Neuronal stem cell (in vitro differentiated cells): ENCODE data around the gene GIPC1.

ENCODE experiments used
- DNase-seq: peaks from one replicate; pipeline ENCODE4 v3.0.0-alpha.2; 2013; ENCODE audit warnings: low spot score
- H2AFZ ChIP-seq: one replicate; pipeline ENCODE4 v1.6.1; 2013; ENCODE audit warnings: mild to moderate bottlenecking, low read length, inconsistent platforms
- H2AK5ac ChIP-seq: 2 replicates; pipeline ENCODE4 v1.6.1; 2013; ENCODE audit warnings: low read depth, mild to moderate bottlenecking, inconsistent platforms, low read length, moderate library complexity, mixed read lengths
- H2BK120ac ChIP-seq: 2 replicates; pipeline ENCODE4 v1.6.1; 2013; ENCODE audit warnings: low read depth, mild to moderate bottlenecking, inconsistent platforms, low read length, moderate library complexity, mixed read lengths
- H2BK12ac ChIP-seq: one replicate; pipeline ENCODE4 v1.6.1; 2013; ENCODE audit warnings: low read length, inconsistent platforms
- H2BK15ac ChIP-seq: 2 replicates; pipeline ENCODE4 v1.6.1; 2013; ENCODE audit warnings: mild to moderate bottlenecking, low read length, inconsistent platforms, mixed read lengths
- H2BK5ac ChIP-seq: one replicate; pipeline ENCODE4 v1.6.1; 2013; ENCODE audit warnings: inconsistent platforms, mild to moderate bottlenecking, low read length, moderate library complexity
- H3K14ac ChIP-seq: one replicate; pipeline ENCODE4 v1.6.1; 2013; ENCODE audit warnings: low read length, inconsistent platforms
- H3K18ac ChIP-seq: 2 replicates; pipeline ENCODE4 v1.6.1; 2013; ENCODE audit warnings: low read length, inconsistent platforms
- H3K23ac ChIP-seq: 2 replicates; pipeline ENCODE4 v1.6.1; 2013; ENCODE audit warnings: low read depth, mild to moderate bottlenecking, mixed read lengths, low read length, inconsistent platforms; ENCODE audit not compliant: poor library complexity
- H3K27ac ChIP-seq: replicated peaks from 3 replicates; pipeline ENCODE4 v1.5.1; 2013; ENCODE audit warnings: low read length, inconsistent platforms
- H3K27me3 ChIP-seq, 3 experiments: 2 replicates each; pipeline ENCODE4 v1.6.1; 2013; ENCODE audit warnings: low read length in 3 of 3, mild to moderate bottlenecking in 2 of 3, inconsistent platforms in 1 of 3, low read depth in 1 of 3, mixed read lengths in 1 of 3, moderate library complexity in 1 of 3; ENCODE audit not compliant: control insufficient read depth in 3 of 3, insufficient read depth in 3 of 3
- H3K36me3 ChIP-seq, 2 donors: replicated peaks in 1 of 2; 2 replicates each; pipeline ENCODE4 v1.6.1; 2013; ENCODE audit warnings: low read length in 2 of 2; ENCODE audit not compliant: control insufficient read depth in 2 of 2, insufficient read depth in 2 of 2
- H3K4ac ChIP-seq: 2 replicates; pipeline ENCODE4 v1.6.1; 2013; ENCODE audit warnings: inconsistent platforms, mild to moderate bottlenecking, low read length, moderate library complexity
- H3K4me1 ChIP-seq, 2 donors: 1 replicate in 1 of 2; 2 replicates in 1 of 2; pipeline ENCODE4 v1.6.1; 2013; ENCODE audit warnings: low read length in 2 of 2, low read depth in 1 of 2; ENCODE audit not compliant: control insufficient read depth in 2 of 2, insufficient read depth in 1 of 2
- H3K4me2 ChIP-seq: one replicate; pipeline ENCODE4 v1.6.1; 2013; ENCODE audit warnings: mild to moderate bottlenecking, low read length, inconsistent platforms; ENCODE audit not compliant: insufficient read depth, poor library complexity, severe bottlenecking
- H3K4me3 ChIP-seq, 2 donors: 2 replicates each; pipeline ENCODE4 v1.5.1; 2013; ENCODE audit warnings: low read length in 2 of 2, mild to moderate bottlenecking in 2 of 2, inconsistent platforms in 1 of 2, moderate library complexity in 1 of 2
- H3K79me1 ChIP-seq: one replicate; pipeline ENCODE4 v1.6.1; 2013; ENCODE audit warnings: low read depth, mild to moderate bottlenecking, inconsistent platforms, low read length, moderate library complexity
- H3K9ac ChIP-seq: one replicate; pipeline ENCODE4 v1.6.1; 2013; ENCODE audit warnings: mild to moderate bottlenecking, low read depth, low read length, inconsistent platforms; ENCODE audit not compliant: poor library complexity
- H3K9me3 ChIP-seq, 2 donors: replicated peaks in 1 of 2; 2 replicates each; pipeline versions ENCODE3 to v1.6.1; 2013; ENCODE audit warnings: low read length in 2 of 2, mild to moderate bottlenecking in 2 of 2, inconsistent platforms in 1 of 2, low read depth in 1 of 2, mixed read lengths in 1 of 2, moderate library complexity in 1 of 2; ENCODE audit not compliant: control insufficient read depth in 2 of 2, insufficient read depth in 1 of 2
- H4K8ac ChIP-seq: one replicate; pipeline ENCODE4 v1.6.1; 2013; ENCODE audit warnings: low read depth, mild to moderate bottlenecking, inconsistent platforms, low read length, moderate library complexity
- H4K91ac ChIP-seq: one replicate; pipeline ENCODE4 v1.6.1; 2013; ENCODE audit warnings: low read length, low read depth, mild to moderate bottlenecking, inconsistent platforms; ENCODE audit not compliant: poor library complexity
- WGBS, 2 donors: extraction: QIAGEN DNeasy Blood & Tissue Kit; methylation state at CpG; one replicate each; pipeline ENCODE4 v1.1.7; 2013; ENCODE audit warnings: missing lambda C conversion rate in 2 of 2, mixed read lengths in 1 of 2; ENCODE audit not compliant: insufficient read length in 2 of 2, insufficient replicate concordance in 1 of 2; ENCODE audit errors: extremely low coverage in 2 of 2; 5-methylcytosine and 5-hydroxymethylcytosine counted together

GIPC1 gene

GRCh38 chr19:14450876-14451275, 45.1 kb downstream of the GIPC1 start:
- no peak overlapping the region for H3K9ac ChIP-seq
- no peak for DNase-seq
- H2BK12ac ChIP-seq: no peak overlapping the region
- H2BK120ac ChIP-seq: no peak overlapping the region
- no peak overlapping the region for H4K91ac ChIP-seq
- peaks cover 6% of the 10 kb centered on the region for H3K79me1 ChIP-seq
- H2BK5ac ChIP-seq: no peak overlapping the region
- H3K36me3 ChIP-seq: peaks cover 28 to 79% of the 10 kb centered on the region in 2 donors
- no peak overlapping the region for H3K18ac ChIP-seq
- no peak overlapping the region for H3K4me2 ChIP-seq
- no peak overlapping the region for H3K14ac ChIP-seq
- H3K4me1 ChIP-seq: no peaks in the 10 kb centered on the region
- no peak overlapping the region for H3K4ac ChIP-seq
- H3K27me3 ChIP-seq: no peaks in the 10 kb centered on the region
- H3K9me3 ChIP-seq: peaks cover 0 to 8% of the 10 kb centered on the region in 2 donors
- H4K8ac ChIP-seq: no peak overlapping the region
- H3K23ac ChIP-seq: no peak overlapping the region
- H2BK15ac ChIP-seq: no peak overlapping the region
- H2AK5ac ChIP-seq: no peak overlapping the region
- no CpG with 5 or more reads among the region's 19 CpGs for WGBS, 2 donors
- H3K4me3 ChIP-seq: no peak overlapping the region
- no peak overlapping the region for H3K27ac ChIP-seq
- no peak overlapping the region for H2AFZ ChIP-seq

- no peaks in the 10 kb centered on the region for H3K27me3 ChIP-seq
- H3K14ac ChIP-seq: peak overlapping the region; percentile 3
- H2AFZ ChIP-seq: no peak overlapping the region
- H2AK5ac ChIP-seq: no peak overlapping the region
- no peak overlapping the region for H3K4me2 ChIP-seq
- H2BK15ac ChIP-seq: no peak overlapping the region
- H3K27ac ChIP-seq: no peak overlapping the region
- peaks cover 28 to 81% of the 10 kb centered on the region in 2 donors for H3K36me3 ChIP-seq
- no peak overlapping the region for H3K4me3 ChIP-seq
- H3K79me1 ChIP-seq: peaks cover 6% of the 10 kb centered on the region
- peaks cover 0 to 8% of the 10 kb centered on the region in 2 donors for H3K9me3 ChIP-seq
- DNase-seq: no peak
- peak overlapping the region; percentile 96 for H3K23ac ChIP-seq
- no peak overlapping the region for H2BK12ac ChIP-seq
- no peak overlapping the region for H3K9ac ChIP-seq
- peak overlapping the region; percentile 76 for H3K18ac ChIP-seq
- H4K91ac ChIP-seq: no peak overlapping the region
- no peak overlapping the region for H2BK5ac ChIP-seq
- no peak overlapping the region for H2BK120ac ChIP-seq
- WGBS, 2 donors: no CpG with 5 or more reads among the region's 30 CpGs
- no peak overlapping the region for H3K4ac ChIP-seq
- no peaks in the 10 kb centered on the region for H3K4me1 ChIP-seq
- no peak overlapping the region for H4K8ac ChIP-seq
Measured at GRCh38 chr19:14450168-14450874, 45.6 kb downstream of the GIPC1 start.

DNA sequence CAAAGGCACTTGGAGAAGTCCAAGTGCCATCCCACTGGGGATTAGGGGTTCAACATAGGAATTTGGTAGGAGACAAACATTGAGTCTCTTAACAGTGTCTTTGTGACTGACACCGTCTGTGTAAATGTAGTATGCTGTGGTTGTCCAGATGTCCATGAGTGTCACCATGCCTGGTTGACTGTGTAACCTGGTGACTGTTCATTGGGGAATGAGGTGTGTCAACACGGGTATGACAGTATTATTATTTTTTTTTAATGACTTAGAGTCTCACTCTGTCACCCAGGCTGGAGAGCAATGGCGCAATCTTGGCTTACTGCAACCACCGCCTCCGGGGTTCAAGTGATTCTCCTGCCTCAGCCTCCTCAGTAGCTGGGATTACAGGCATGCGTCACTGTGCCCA, 46.6 kb downstream of the GIPC1 start:
- H3K79me1 ChIP-seq: peaks cover 6% of the 10 kb centered on the region
- H4K91ac ChIP-seq: no peak overlapping the region
- H3K36me3 ChIP-seq: peaks cover 32 to 82% of the 10 kb centered on the region in 2 donors
- no peaks in the 10 kb centered on the region for H3K27me3 ChIP-seq
- H2BK5ac ChIP-seq: no peak overlapping the region
- no peak overlapping the region for H3K23ac ChIP-seq
- no peak overlapping the region for H2BK120ac ChIP-seq
- no peak overlapping the region for H3K4ac ChIP-seq
- no peak overlapping the region for H3K18ac ChIP-seq
- no peak overlapping the region for H3K4me2 ChIP-seq
- peaks cover 0 to 8% of the 10 kb centered on the region in 2 donors for H3K9me3 ChIP-seq
- no peak overlapping the region for H2BK15ac ChIP-seq
- no peaks in the 10 kb centered on the region for H3K4me1 ChIP-seq
- no CpG with 5 or more reads among the region's 6 CpGs for WGBS, 2 donors
- no peak overlapping the region for H2AFZ ChIP-seq
- no peak overlapping the region for H2AK5ac ChIP-seq
- DNase-seq: no peak
- H3K27ac ChIP-seq: no peak overlapping the region
- no peak overlapping the region for H4K8ac ChIP-seq
- no peak overlapping the region for H3K9ac ChIP-seq
- no peak overlapping the region for H3K4me3 ChIP-seq
- no peak overlapping the region for H3K14ac ChIP-seq
- no peak overlapping the region for H2BK12ac ChIP-seq

GRCh38 chr19:14446336-14447036, 49.4 kb downstream of the GIPC1 start:
- no peak overlapping the region for H2BK15ac ChIP-seq
- peak overlapping the region in 1 of 2 donors; percentile 11 for H3K4me3 ChIP-seq
- H3K4me2 ChIP-seq: no peak overlapping the region
- H3K18ac ChIP-seq: no peak overlapping the region
- no peak overlapping the region for H2BK12ac ChIP-seq
- no peak overlapping the region for H2AK5ac ChIP-seq
- H3K36me3 ChIP-seq: peaks cover 47 to 91% of the 10 kb centered on the region in 2 donors
- no CpG with 5 or more reads among the region's 10 CpGs for WGBS, 2 donors
- no peak overlapping the region for H2AFZ ChIP-seq
- H4K8ac ChIP-seq: no peak overlapping the region
- DNase-seq: no peak
- no peak overlapping the region for H4K91ac ChIP-seq
- no peak overlapping the region for H3K27ac ChIP-seq
- peaks cover 0 to 3% (median 0%) of the 10 kb centered on the region in 3 experiments for H3K27me3 ChIP-seq
- no peak overlapping the region for H3K23ac ChIP-seq
- peaks cover 13% of the 10 kb centered on the region for H3K79me1 ChIP-seq
- peak overlapping the region; percentile 38 for H3K14ac ChIP-seq
- peaks cover 0 to 20% of the 10 kb centered on the region in 2 donors for H3K9me3 ChIP-seq
- H3K4me1 ChIP-seq: no peaks in the 10 kb centered on the region
- no peak overlapping the region for H3K4ac ChIP-seq
- H2BK5ac ChIP-seq: no peak overlapping the region
- no peak overlapping the region for H2BK120ac ChIP-seq
- no peak overlapping the region for H3K9ac ChIP-seq
